ENCODE data around the gene NDNF. TPM values are rescaled to one million over a fixed set of nuclear protein-coding genes. Genes with fewer than 3 reads are reported as not detected.

Gene NDNF
- total and polyA plus RNA-seq, 11 donors, result 2.8 to 11.2 (median 6.9) TPM

DNA sequence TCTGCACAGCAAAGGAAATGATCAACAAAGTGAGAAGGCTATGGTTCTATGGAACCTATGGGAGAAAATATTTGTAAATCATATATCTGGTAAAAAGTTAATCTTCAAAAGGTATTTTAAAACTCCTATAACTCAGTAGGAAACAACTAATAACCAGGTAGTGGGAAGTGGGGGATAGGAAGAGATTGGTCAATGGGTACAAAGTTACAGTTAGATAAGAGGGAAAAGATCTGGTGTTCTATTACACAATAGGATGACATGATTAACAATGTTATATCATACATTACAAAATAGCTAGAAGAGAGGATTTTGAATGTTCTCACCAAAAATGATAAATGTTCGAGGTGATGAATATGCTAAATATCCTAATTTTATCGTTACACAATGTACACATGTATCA lies 46.3 kb downstream of the NDNF start:
- H3K4me1 ChIP-seq, result peaks cover 0 to 4% (median 0%) of the 10 kb centered on the region in 12 donors
- no peaks in the 10 kb centered on the region for H3K9me3 ChIP-seq
- no peak overlapping the region for H3K27ac ChIP-seq
- H3K4me3 ChIP-seq, result no peak overlapping the region
- DNase-seq (no peak), ATAC-seq (no peak)
- intact Hi-C loops (cut with DNase I), result loop anchor here in 2 of 10 donors (10.0 kb wide), 2 partner anchors 49 to 69 kb away; partner anchors contain the start of gene NDNF (in 1 of the 2)
- H3K27me3 ChIP-seq, result no peaks in the 10 kb centered on the region
- TF ChIP-seq, protein P1, sequence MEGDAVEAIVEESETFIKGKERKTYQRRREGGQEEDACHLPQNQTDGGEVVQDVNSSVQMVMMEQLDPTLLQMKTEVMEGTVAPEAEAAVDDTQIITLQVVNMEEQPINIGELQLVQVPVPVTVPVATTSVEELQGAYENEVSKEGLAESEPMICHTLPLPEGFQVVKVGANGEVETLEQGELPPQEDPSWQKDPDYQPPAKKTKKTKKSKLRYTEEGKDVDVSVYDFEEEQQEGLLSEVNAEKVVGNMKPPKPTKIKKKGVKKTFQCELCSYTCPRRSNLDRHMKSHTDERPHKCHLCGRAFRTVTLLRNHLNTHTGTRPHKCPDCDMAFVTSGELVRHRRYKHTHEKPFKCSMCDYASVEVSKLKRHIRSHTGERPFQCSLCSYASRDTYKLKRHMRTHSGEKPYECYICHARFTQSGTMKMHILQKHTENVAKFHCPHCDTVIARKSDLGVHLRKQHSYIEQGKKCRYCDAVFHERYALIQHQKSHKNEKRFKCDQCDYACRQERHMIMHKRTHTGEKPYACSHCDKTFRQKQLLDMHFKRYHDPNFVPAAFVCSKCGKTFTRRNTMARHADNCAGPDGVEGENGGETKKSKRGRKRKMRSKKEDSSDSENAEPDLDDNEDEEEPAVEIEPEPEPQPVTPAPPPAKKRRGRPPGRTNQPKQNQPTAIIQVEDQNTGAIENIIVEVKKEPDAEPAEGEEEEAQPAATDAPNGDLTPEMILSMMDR (IDR thresholded peaks at IDR 0.05), result no peak
- no peak for TF ChIP-seq POLR2A (IDR thresholded peaks at IDR 0.05)
- H3K36me3 ChIP-seq, result no peaks in the 10 kb centered on the region
- WGBS, 4 donors, result 94 to 98% (median 97%) methylated on average over 2 of the region's 2 CpGs

DNA sequence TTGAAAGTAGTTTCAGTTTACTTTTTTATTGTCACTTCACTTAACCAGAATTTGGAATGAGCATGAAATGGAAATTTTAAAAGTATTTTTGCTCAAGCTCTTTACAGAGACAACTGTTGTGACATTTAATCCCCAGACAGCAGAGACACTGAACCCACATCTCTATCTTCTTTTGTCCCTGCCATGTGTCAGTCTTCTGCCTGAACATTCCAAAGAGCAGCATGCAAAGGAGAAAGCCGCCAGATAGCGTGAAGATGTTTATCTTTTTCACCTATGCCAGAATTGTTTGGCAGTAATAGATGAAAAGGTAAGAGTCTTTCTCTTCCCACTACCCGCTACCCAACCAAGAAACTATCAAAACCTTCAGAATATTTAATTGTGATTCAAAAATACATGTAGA lies 46.8 kb downstream of the NDNF start:
- no peak for TF ChIP-seq POLR2A (IDR thresholded peaks at IDR 0.05)
- TF ChIP-seq, protein P1 (IDR thresholded peaks at IDR 0.05), result no peak
- intact Hi-C loops (cut with DNase I), result loop anchor here in 2 of 10 donors (10.0 kb wide), 2 partner anchors 49 to 69 kb away; partner anchors contain the start of gene NDNF (in 1 of the 2)

DNA sequence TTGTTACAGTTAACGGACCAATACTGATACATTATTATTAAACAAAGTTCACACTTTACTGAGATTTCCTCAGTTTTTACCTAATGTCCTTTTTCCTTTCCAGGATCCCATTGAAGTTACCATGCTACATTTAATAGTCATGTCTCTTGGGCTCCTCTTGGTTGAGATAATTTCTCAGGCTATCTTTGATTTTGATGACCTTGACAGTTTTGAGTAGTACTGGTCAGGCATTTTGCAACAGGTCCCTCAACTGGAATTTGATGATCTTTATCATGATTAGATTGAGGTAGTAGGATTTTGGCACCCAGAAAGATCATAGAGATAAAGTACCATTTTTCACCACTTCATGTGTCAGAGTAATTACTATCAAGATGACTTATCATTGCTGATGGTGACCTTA lies 53.8 kb downstream of the NDNF start:
- 93 to 98% (median 94%) methylated on average over 1 of the region's 1 CpG for WGBS, 4 donors
- Histone ChIP-seq H3K36me3 (no peaks in the 10 kb centered on the region), H3K9me3 (no peaks in the 10 kb centered on the region), H3K4me1 (peaks cover 0 to 7% (median 0%) of the 10 kb centered on the region in 12 donors), H3K27ac (no peak overlapping the region), H3K4me3 (no peak overlapping the region), H3K27me3 (no peaks in the 10 kb centered on the region)
- DNase-seq (no peak), ATAC-seq (no peak)
- intact Hi-C loops (cut with DNase I), result no loop called here
- TF ChIP-seq POLR2A (IDR thresholded peaks at IDR 0.05), result no peak
- TF ChIP-seq, protein P1 (IDR thresholded peaks at IDR 0.05), result no peak

More for the DNA sequence above, 46.8 kb downstream of the NDNF start:
- DNase-seq, result no peak
- WGBS, 4 donors, result 64 to 78% (median 66%) methylated on average over 3 of the region's 3 CpGs
- Histone ChIP-seq H3K36me3 (no peaks in the 10 kb centered on the region), H3K9me3 (no peaks in the 10 kb centered on the region), H3K4me3 (no peak overlapping the region), H3K4me1 (peaks cover 0 to 4% (median 0%) of the 10 kb centered on the region in 12 donors), H3K27me3 (no peaks in the 10 kb centered on the region), H3K27ac (no peak overlapping the region)
- no peak for ATAC-seq

DNA sequence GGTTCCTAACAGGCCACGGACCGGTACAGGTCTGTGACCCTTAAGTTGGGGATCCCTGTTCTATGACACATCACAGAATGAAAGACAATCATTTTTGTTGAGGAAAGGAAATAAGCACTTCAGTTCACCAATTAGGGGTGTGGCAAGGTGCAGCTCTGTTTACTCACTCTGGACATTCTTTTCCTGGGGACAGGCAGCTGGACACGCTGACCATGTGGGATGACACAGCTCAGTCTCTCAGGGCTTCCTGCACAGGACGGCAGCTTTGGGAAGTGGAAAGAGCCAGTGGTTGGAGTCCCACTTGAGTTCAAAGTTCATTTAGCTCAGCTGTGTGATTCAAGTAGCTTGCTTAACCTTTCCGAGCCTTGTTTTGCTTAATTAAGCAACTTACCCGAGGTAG lies 55.7 kb downstream of the NDNF start:
- ATAC-seq, result no peak
- H3K36me3 ChIP-seq, result no peaks in the 10 kb centered on the region
- DNase-seq, result no peak
- no peak overlapping the region for H3K4me3 ChIP-seq
- 78 to 88% (median 84%) methylated on average over 6 of the region's 6 CpGs for WGBS, 4 donors
- TF ChIP-seq POLR2A (IDR thresholded peaks at IDR 0.05), result no peak
- TF ChIP-seq, protein P1 (IDR thresholded peaks at IDR 0.05), result no peak
- H3K9me3 ChIP-seq, result no peaks in the 10 kb centered on the region
- H3K4me1 ChIP-seq, result peaks cover 0 to 7% (median 0%) of the 10 kb centered on the region in 12 donors
- H3K27ac ChIP-seq, result no peak overlapping the region
- H3K27me3 ChIP-seq, result no peaks in the 10 kb centered on the region
- intact Hi-C loops (cut with DNase I), result no loop called here

Data from heart left ventricle (tissue), 16 donors.